ENCODE measurements around the gene PTPMT1. TPM values are rescaled to one million over a fixed set of nuclear protein-coding genes. Genes with fewer than 3 reads are reported as not detected.

The PTPMT1 gene
- polyA plus RNA-seq, 3 donors: 39.2 to 87.8 (median 83.3) TPM

DNA sequence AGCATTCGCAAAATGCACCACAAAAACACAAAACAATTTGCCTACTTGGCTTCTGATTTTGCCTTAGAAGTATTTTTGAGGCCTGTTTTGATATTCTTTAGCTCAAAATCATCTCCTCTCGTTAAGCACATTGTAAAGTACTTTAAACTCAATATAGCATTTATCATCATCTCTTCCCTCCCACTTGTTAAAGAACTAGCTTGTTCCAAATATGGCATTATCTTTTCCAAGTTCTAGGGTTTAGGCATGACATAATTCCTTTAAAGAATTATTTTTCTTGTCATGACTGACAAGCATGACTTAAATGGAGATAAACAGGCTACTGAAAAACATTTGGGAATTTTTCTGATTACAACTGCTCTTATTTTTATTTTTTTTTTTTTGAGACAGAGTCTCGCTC, 33.7 kb upstream of the PTPMT1 start:
- no peaks in the 10 kb centered on the region for H3K9me3 Mint-ChIP-seq
- intact Hi-C loops (cut with micrococcal nuclease): no loop called here
- Histone ChIP-seq H3K4me3 (replicated peaks in 1 of 3; ENCODE audit: low read depth in 2 of 3, low read length in 3 of 3) (no peak overlapping the region), H3K36me3 (replicated peaks in 1 of 2; ENCODE audit: control insufficient read depth in 1 of 2, insufficient read depth in 2 of 2, low read length in 2 of 2) (peaks cover 16 to 19% of the 10 kb centered on the region in 2 donors), H3K9me3 (replicated peaks in 1 of 2; ENCODE audit: control insufficient read depth in 1 of 2, insufficient read depth in 1 of 2, low read length in 2 of 2) (no peaks in the 10 kb centered on the region), H3K27me3 (ENCODE audit: control insufficient read depth in 2 of 2, insufficient read depth in 2 of 2, low read length in 2 of 2) (no peaks in the 10 kb centered on the region), H3K4me2 (replicated peaks; ENCODE audit: extremely low read depth, low read length, poor library complexity, severe bottlenecking) (no peak overlapping the region), H3K4me1 (ENCODE audit: control insufficient read depth in 1 of 2, insufficient read depth in 2 of 2, low read length in 2 of 2) (peaks cover 13 to 25% of the 10 kb centered on the region in 2 donors), H3K79me2 (ENCODE audit: insufficient read depth, low read length) (peaks cover 100% of the 10 kb centered on the region), H2AFZ (ENCODE audit: insufficient read depth, low read depth, low read length, poor library complexity, severe bottlenecking) (no peak overlapping the region), H3K27ac (ENCODE audit: low read depth in 1 of 2, low read length in 2 of 2) (peak overlapping the region in 1 of 2 donors; percentile 61), H4K20me1 (ENCODE audit: insufficient read depth, low read length) (peaks cover 100% of the 10 kb centered on the region), H3K9ac (ENCODE audit: insufficient read depth, low read length, poor library complexity, severe bottlenecking) (no peak overlapping the region)
- no peak for DNase-seq
- peak overlapping the region in 4 of 7 donors; percentile 4 to 76 (median 74) for H3K27ac Mint-ChIP-seq
- H3K27me3 Mint-ChIP-seq (ENCODE audit: low read depth in 3 of 3): peaks cover 0 to 1% (median 0%) of the 10 kb centered on the region in 3 donors
- no peak overlapping the region for H3K4me3 Mint-ChIP-seq
- no CpG with 5 or more reads among the region's 3 CpGs for WGBS (ENCODE audit: insufficient coverage)
- peaks cover 22% of the 10 kb centered on the region for H3K4me1 Mint-ChIP-seq
- peaks cover 6 to 44% of the 10 kb centered on the region in 2 donors for H3K36me3 Mint-ChIP-seq
- no peak for TF ChIP-seq CTCF (IDR thresholded peaks at IDR 0.05)

- Histone ChIP-seq H3K9me3 (replicated peaks in 1 of 2; ENCODE audit: control insufficient read depth in 1 of 2, insufficient read depth in 1 of 2, low read length in 2 of 2) (no peaks in the 10 kb centered on the region), H3K4me1 (ENCODE audit: control insufficient read depth in 1 of 2, insufficient read depth in 2 of 2, low read length in 2 of 2) (peaks cover 13 to 29% of the 10 kb centered on the region in 2 donors), H3K36me3 (replicated peaks in 1 of 2; ENCODE audit: control insufficient read depth in 1 of 2, insufficient read depth in 2 of 2, low read length in 2 of 2) (peaks cover 16% of the 10 kb centered on the region in 2 donors), H3K9ac (ENCODE audit: insufficient read depth, low read length, poor library complexity, severe bottlenecking) (no peak overlapping the region), H2AFZ (ENCODE audit: insufficient read depth, low read depth, low read length, poor library complexity, severe bottlenecking) (no peak overlapping the region), H3K27me3 (ENCODE audit: control insufficient read depth in 2 of 2, insufficient read depth in 2 of 2, low read length in 2 of 2) (no peaks in the 10 kb centered on the region), H3K4me3 (replicated peaks in 1 of 3; ENCODE audit: low read depth in 2 of 3, low read length in 3 of 3) (no peak overlapping the region), H4K20me1 (ENCODE audit: insufficient read depth, low read length) (peaks cover 100% of the 10 kb centered on the region), H3K27ac (ENCODE audit: low read depth in 1 of 2, low read length in 2 of 2) (peak overlapping the region in 1 of 2 donors; percentile 61), H3K79me2 (ENCODE audit: insufficient read depth, low read length) (peaks cover 100% of the 10 kb centered on the region), H3K4me2 (replicated peaks; ENCODE audit: extremely low read depth, low read length, poor library complexity, severe bottlenecking) (no peak overlapping the region)
- Mint-ChIP-seq H3K4me3 (no peak overlapping the region), H3K9me3 (no peaks in the 10 kb centered on the region), H3K27ac (peak overlapping the region in 6 of 7 donors; percentile 63 to 85 (median 74)), H3K27me3 (ENCODE audit: low read depth in 3 of 3) (peaks cover 0 to 1% (median 0%) of the 10 kb centered on the region in 3 donors), H3K4me1 (peaks cover 31% of the 10 kb centered on the region), H3K36me3 (peaks cover 6 to 41% of the 10 kb centered on the region in 2 donors)
- 100% methylated on average over 1 of the region's 2 CpGs for WGBS (ENCODE audit: insufficient coverage)
- no peak for TF ChIP-seq CTCF (IDR thresholded peaks at IDR 0.05)
- DNase-seq: no peak
- intact Hi-C loops (cut with micrococcal nuclease): no loop called here
These were observed 32.7 kb upstream of the PTPMT1 start for GRCh38 chr11:47532597-47533213.

Measured in CD14-positive monocyte (primary cell).